Keratinocyte (primary cell): ENCODE measurements around the gene ZNF701.
"Not testable (repeated sequence)": the region's sequence is repeated elsewhere in the genome, so short reads cannot be mapped to it uniquely, and the experiment has no call there.

Source experiments
- EZH2 ChIP-seq: IDR thresholded peaks from one replicate; pipeline ENCODE4 v1.6.1; 2012; ENCODE audit warnings: inconsistent platforms, mild to moderate bottlenecking, low read length, moderate library complexity
- TF ChIP-seq, protein P1 (sequence below), 3 experiments: IDR thresholded peaks in 1 of 3; conservative IDR thresholded peaks in 1 of 3; optimal IDR thresholded peaks in 1 of 3; 2 replicates in 2 of 3; 3 replicates in 1 of 3; pipeline versions ENCODE3 to v1.5.1; 2011; ENCODE audit warnings: low read length in 3 of 3, mild to moderate bottlenecking in 3 of 3, moderate library complexity in 2 of 3, control low read depth in 1 of 3, inconsistent platforms in 1 of 3; ENCODE audit not compliant: insufficient read depth in 2 of 3; ENCODE audit errors: extremely low read depth in 1 of 3

DNA sequence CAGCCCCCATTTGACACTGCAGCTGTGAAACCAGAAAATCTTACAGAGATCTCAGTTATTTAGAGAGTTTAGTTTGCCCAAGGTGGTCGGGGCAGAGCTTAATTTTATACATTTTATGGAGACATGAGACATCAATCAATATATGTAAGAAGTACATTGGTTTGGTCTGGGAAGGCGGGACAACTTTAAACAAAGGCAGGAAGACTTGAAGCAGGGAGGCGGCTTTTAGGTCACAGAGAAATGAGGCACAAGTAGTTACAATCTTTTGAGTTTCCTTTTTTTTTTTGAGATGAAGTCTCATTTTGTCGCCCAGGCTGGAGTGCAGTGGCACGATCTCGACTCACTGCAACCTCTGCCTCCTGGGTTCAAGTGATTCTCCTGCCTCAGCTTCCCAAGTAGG, 27.5 kb upstream of the ZNF701 start:
- TF ChIP-seq, protein P1, sequence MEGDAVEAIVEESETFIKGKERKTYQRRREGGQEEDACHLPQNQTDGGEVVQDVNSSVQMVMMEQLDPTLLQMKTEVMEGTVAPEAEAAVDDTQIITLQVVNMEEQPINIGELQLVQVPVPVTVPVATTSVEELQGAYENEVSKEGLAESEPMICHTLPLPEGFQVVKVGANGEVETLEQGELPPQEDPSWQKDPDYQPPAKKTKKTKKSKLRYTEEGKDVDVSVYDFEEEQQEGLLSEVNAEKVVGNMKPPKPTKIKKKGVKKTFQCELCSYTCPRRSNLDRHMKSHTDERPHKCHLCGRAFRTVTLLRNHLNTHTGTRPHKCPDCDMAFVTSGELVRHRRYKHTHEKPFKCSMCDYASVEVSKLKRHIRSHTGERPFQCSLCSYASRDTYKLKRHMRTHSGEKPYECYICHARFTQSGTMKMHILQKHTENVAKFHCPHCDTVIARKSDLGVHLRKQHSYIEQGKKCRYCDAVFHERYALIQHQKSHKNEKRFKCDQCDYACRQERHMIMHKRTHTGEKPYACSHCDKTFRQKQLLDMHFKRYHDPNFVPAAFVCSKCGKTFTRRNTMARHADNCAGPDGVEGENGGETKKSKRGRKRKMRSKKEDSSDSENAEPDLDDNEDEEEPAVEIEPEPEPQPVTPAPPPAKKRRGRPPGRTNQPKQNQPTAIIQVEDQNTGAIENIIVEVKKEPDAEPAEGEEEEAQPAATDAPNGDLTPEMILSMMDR (optimal IDR thresholded peaks at IDR 0.05 in 1 of 3, IDR thresholded peaks at IDR 0.05 in 1 of 3, conservative IDR thresholded peaks at IDR 0.05 in 1 of 3; ENCODE audit: extremely low read depth in 1 of 3, insufficient read depth in 2 of 3, low read length in 3 of 3), result not testable (repeated sequence)
- TF ChIP-seq EZH2, result not testable (repeated sequence)
